ENCODE results near the gene TLE5. TPM values are rescaled to one million over a fixed set of nuclear protein-coding genes. Genes with fewer than 3 reads are reported as not detected.

The TLE5 gene
- total and polyA plus RNA-seq, 9 of the 15 experiments (the other 6 are each of a cell fraction or from before 2014, with no cell fraction given): 2.0 to 347 (median 235) TPM

DNA sequence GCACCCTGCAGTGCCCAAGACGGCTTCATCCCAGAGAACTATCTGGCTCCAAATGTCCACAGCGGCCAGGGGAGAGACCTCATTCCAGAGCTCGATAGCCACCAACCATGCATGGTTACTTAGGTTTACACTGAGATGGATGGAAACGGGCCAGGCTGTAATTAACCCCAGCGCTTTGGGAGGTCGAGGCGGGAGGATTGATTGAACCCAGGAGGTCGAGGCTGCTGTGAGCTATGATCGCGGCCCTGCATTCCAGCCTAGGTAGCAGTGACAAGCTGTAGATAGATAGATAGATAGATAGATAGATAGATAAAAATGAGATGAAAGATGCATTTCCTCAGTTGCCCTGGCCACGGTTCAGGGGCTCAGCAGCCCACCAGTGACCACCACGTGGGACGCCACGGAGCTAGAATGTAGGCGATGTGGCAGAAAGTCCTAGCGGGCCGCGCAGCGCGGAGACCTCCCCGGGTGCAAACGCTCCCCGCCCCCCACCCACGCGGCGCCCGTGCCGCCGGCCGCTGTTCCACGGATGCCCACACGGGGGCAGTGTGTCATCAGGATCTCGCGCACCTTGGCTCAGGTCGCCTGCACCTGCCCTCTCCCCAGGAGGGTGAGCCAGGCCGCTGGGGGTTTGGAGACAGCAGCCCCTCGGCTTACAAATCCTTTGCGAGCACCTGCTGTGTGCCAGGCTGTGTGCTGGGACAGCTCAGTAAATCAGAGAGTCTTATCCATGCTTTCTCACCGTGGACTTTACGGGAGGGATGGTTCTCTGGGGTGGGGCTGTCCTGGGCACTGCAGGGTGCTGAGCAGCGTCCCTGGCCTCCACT is 13.5 kb upstream of the TLE5 start (continued):
- TF ChIP-seq, protein P1, sequence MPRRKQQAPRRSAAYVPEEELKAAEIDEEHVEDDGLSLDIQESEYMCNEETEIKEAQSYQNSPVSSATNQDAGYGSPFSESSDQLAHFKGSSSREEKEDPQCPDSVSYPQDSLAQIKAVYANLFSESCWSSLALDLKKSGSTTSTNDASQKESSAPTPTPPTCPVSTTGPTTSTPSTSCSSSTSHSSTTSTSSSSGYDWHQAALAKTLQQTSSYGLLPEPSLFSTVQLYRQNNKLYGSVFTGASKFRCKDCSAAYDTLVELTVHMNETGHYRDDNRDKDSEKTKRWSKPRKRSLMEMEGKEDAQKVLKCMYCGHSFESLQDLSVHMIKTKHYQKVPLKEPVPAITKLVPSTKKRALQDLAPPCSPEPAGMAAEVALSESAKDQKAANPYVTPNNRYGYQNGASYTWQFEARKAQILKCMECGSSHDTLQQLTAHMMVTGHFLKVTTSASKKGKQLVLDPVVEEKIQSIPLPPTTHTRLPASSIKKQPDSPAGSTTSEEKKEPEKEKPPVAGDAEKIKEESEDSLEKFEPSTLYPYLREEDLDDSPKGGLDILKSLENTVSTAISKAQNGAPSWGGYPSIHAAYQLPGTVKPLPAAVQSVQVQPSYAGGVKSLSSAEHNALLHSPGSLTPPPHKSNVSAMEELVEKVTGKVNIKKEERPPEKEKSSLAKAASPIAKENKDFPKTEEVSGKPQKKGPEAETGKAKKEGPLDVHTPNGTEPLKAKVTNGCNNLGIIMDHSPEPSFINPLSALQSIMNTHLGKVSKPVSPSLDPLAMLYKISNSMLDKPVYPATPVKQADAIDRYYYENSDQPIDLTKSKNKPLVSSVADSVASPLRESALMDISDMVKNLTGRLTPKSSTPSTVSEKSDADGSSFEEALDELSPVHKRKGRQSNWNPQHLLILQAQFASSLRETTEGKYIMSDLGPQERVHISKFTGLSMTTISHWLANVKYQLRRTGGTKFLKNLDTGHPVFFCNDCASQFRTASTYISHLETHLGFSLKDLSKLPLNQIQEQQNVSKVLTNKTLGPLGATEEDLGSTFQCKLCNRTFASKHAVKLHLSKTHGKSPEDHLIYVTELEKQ (CRISPR knock-in tag; IDR thresholded peaks at IDR 0.05): no peak
- no peak for TF ChIP-seq ZNF212 (CRISPR knock-in tag; IDR thresholded peaks at IDR 0.05)
- no peak for TF ChIP-seq TRIM28 (IDR thresholded peaks at IDR 0.05)
- TF ChIP-seq ZNF239 (CRISPR knock-in tag; IDR thresholded peaks at IDR 0.05): no peak
- no peak for TF ChIP-seq NR2C2 (CRISPR knock-in tag; IDR thresholded peaks at IDR 0.05)
- TF ChIP-seq NR2C2 (tag; IDR thresholded peaks at IDR 0.05): no peak
- no peak for TF ChIP-seq SMAD3 (CRISPR knock-in tag; conservative IDR thresholded peaks at IDR 0.05)
- no peak for TF ChIP-seq FOXJ2 (tag; IDR thresholded peaks at IDR 0.05)
- TF ChIP-seq CEBPG (CRISPR knock-in tag; IDR thresholded peaks at IDR 0.05): no peak
- no peak for TF ChIP-seq CEBPG (tag; conservative IDR thresholded peaks at IDR 0.05 in 1 of 2, IDR thresholded peaks at IDR 0.05 in 1 of 2)
- TF ChIP-seq ARHGAP35 (IDR thresholded peaks at IDR 0.05; ENCODE audit: partially characterized antibody): no peak
- peak; percentile 26; the same call in 1 of the 2 replicates for TF ChIP-seq ATF7 (IDR thresholded peaks at IDR 0.05)
- no peak for TF ChIP-seq KLF6 (CRISPR knock-in tag; IDR thresholded peaks at IDR 0.05; ENCODE audit: borderline replicate concordance)
- no peak for TF ChIP-seq ZMIZ1 (IDR thresholded peaks at IDR 0.05; ENCODE audit: low read depth in 2 of 2, low read length in 2 of 2)
- TF ChIP-seq ZC3H11A (IDR thresholded peaks at IDR 0.05; ENCODE audit: low read depth, low read length): no peak
- TF ChIP-seq NFIC (IDR thresholded peaks at IDR 0.05): no peak; the same call in 1 of the 2 replicates
- TF ChIP-seq TBP (optimal IDR thresholded peaks at IDR 0.05; ENCODE audit: low read depth, low read length): no peak
- TF ChIP-seq FOXA1 (IDR thresholded peaks at IDR 0.05; ENCODE audit: borderline replicate concordance): no peak
- no peak for TF ChIP-seq ETV6 (IDR thresholded peaks at IDR 0.05; ENCODE audit: borderline replicate concordance in 1 of 2, low read depth in 2 of 2, low read length in 1 of 2)
- no peak for TF ChIP-seq ETV6 (CRISPR knock-in tag; IDR thresholded peaks at IDR 0.05; ENCODE audit: borderline replicate concordance)
- 0 out of 2 replicates have a peak, but pooled peaks have one; percentile 53 for TF ChIP-seq GATAD2A (IDR thresholded peaks at IDR 0.05)
- TF ChIP-seq SOX6 (IDR thresholded peaks at IDR 0.05): 0 out of 2 replicates have a peak, but pooled peaks have one; percentile 13
- TF ChIP-seq ILK (tag; IDR thresholded peaks at IDR 0.05; ENCODE audit: borderline replicate concordance, low read depth): no peak
- no peak for TF ChIP-seq BRD4 (IDR thresholded peaks at IDR 0.05)

Data from K562 (cell line).